ENCODE results near the gene CCDC142. TPM values are rescaled to one million over a fixed set of nuclear protein-coding genes. Genes with fewer than 3 reads are reported as not detected.
A peak's percentile ranks its signal among the peaks of the same experiment; 100 is the strongest.

Gene CCDC142
- total and polyA plus RNA-seq, 2 of the 8 experiments (the other 6 are each of a cell fraction or from before 2014, with no cell fraction given): 6.0 to 10.7 TPM

DNA sequence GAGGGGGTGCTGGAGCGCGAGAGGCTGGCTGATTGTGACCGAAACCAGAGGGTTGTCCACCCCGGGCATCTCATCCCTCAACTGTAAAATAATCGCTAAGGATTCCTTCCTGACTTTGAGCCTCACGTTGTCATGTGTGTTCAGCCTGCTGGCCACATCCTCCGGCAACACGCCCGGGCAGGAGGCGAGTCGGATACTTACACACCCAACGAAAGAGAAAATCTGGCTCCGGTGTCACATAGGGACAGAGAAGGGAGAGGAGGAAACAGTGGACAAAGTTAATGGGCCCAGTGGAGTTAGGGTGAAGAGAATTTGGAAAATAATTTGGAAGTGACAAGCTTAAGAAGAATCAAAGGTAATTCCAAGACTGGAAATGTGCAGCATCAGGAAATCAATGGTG is 33.9 kb upstream of the CCDC142 start:
- no peak overlapping the region for H2BK120ac ChIP-seq (replicated peaks; ENCODE audit: low read depth, low read length)
- H3K18ac ChIP-seq (ENCODE audit: extremely low read depth, low read length): no peak overlapping the region
- H3K4ac ChIP-seq (replicated peaks; ENCODE audit: insufficient read length, low read depth, low read length): no peak overlapping the region
- H2AFZ ChIP-seq (ENCODE audit: low read length): no peak overlapping the region
- H3K4me1 ChIP-seq (replicated peaks in 1 of 4; ENCODE audit: control insufficient read depth in 3 of 4, insufficient read depth in 4 of 4, low read length in 3 of 4): peaks cover 0 to 24% (median 10%) of the 10 kb centered on the region in 4 experiments; a peak in 6 of 7 replicates
- no peak overlapping the region for H2BK12ac ChIP-seq (ENCODE audit: low read depth, low read length)
- H3K79me1 ChIP-seq (ENCODE audit: low read depth, low read length): no peaks in the 10 kb centered on the region
- no peak overlapping the region for H4K5ac ChIP-seq (ENCODE audit: insufficient read length, low read depth, low read length)
- H4K20me1 ChIP-seq (replicated peaks in 1 of 2; ENCODE audit: control insufficient read depth in 1 of 2, insufficient read depth in 2 of 2, low read length in 2 of 2): peaks cover 2 to 4% of the 10 kb centered on the region in 2 experiments
- no peak overlapping the region for H2AK5ac ChIP-seq (ENCODE audit: low read depth, low read length)
- peaks cover 7 to 12% of the 10 kb centered on the region in 2 experiments for H3K9me3 ChIP-seq (ENCODE audit: insufficient read depth in 2 of 2, low read depth in 1 of 2, low read length in 1 of 2)
- TF ChIP-seq SP2 (IDR thresholded peaks at IDR 0.05; ENCODE audit: low read length) (no peak), TAF1 (IDR thresholded peaks at IDR 0.05; ENCODE audit: low read depth, low read length) (no peak), RBBP5 (IDR thresholded peaks at IDR 0.05; ENCODE audit: borderline replicate concordance, low read depth, low read length) (no peak), BACH1 (IDR thresholded peaks at IDR 0.05; ENCODE audit: low read length) (no peak), JUND (IDR thresholded peaks at IDR 0.05; ENCODE audit: low read length) (no peak), RFX5 (IDR thresholded peaks at IDR 0.05; ENCODE audit: borderline replicate concordance, low read depth, low read length) (no peak)
- no peaks in the 10 kb centered on the region for H3K79me2 ChIP-seq (ENCODE audit: control insufficient read depth in 1 of 2, insufficient read depth in 2 of 2, low read length in 2 of 2)
- FAIRE-seq (no peak), DNase-seq (ENCODE audit: low read depth in 1 of 2, low spot score in 2 of 2) (no peak)
- H4K8ac ChIP-seq (ENCODE audit: extremely low read depth, insufficient read depth, low read length): no peak overlapping the region; the same call in none of the 2 replicates
- peaks cover 0 to 19% (median 0%) of the 10 kb centered on the region in 4 experiments; a peak in 1 of 8 replicates for H3K36me3 ChIP-seq (ENCODE audit: control insufficient read depth in 2 of 4, insufficient read depth in 4 of 4, low read length in 3 of 4)
- peaks cover 10% of the 10 kb centered on the region; the same call in 1 of the 2 replicates for H3K23me2 ChIP-seq (ENCODE audit: low read depth, low read length)
- H3K23ac ChIP-seq (ENCODE audit: insufficient read length): no peak overlapping the region
- H2BK15ac ChIP-seq (ENCODE audit: low read length): no peak overlapping the region
- H3K9ac ChIP-seq (replicated peaks in 1 of 4; ENCODE audit: extremely low read depth in 1 of 4, low read depth in 3 of 4, low read length in 3 of 4): no peak overlapping the region
- no peak overlapping the region for H3K56ac ChIP-seq (replicated peaks; ENCODE audit: insufficient read length, low read depth, low read length)
- H3K27me3 ChIP-seq (replicated peaks in 1 of 4; ENCODE audit: control insufficient read depth in 3 of 4, extremely low read depth in 1 of 4, insufficient read depth in 3 of 4, low read length in 3 of 4): peaks cover 63 to 88% (median 84%) of the 10 kb centered on the region in 4 experiments
- H3K4me2 ChIP-seq (ENCODE audit: insufficient read depth in 1 of 2, low read depth in 2 of 2, low read length in 2 of 2): peak overlapping the region in 1 of 2 experiments; percentile 88; a peak in 1 of 4 replicates
- no peak overlapping the region for H2BK20ac ChIP-seq (ENCODE audit: low read length)
- ChIA-PET POLR2A (ENCODE audit: partially characterized antibody) (interaction anchor here (0.9 to 6.7 kb wide), 4 partner anchors 10 to 33 kb away, joined by 3 to 63 read pairs (median 21); partner anchors contain the start of genes AUP1, HTRA2, LBX2 and PCGF1), CTCF (ENCODE audit: partially characterized antibody) (interaction anchor here (0.8 to 1.2 kb wide), 5 partner anchors 13 to 97 kb away, joined by 3 to 7 read pairs (median 3); partner anchors contain the start of genes AUP1, CCDC142, HTRA2 and TTC31)
- no peak overlapping the region for H3K4me3 ChIP-seq (ENCODE audit: extremely low read depth in 1 of 4, insufficient read depth in 2 of 4, low read depth in 3 of 4, low read length in 4 of 4)
- no peak overlapping the region for H4K91ac ChIP-seq (replicated peaks; ENCODE audit: insufficient read length, low read length)
- WGBS, 2 experiments (ENCODE audit: extremely low coverage in 1 of 2, insufficient coverage in 1 of 2, insufficient read length in 1 of 2, insufficient replicate concordance in 2 of 2, low coverage in 1 of 2, low lambda C conversion rate in 2 of 2, missing lambda C conversion rate in 1 of 2): 80% methylated on average over 13 of the region's 13 CpGs; no CpG with 5 or more reads in 1 of the 2 experiments
- H3K14ac ChIP-seq (ENCODE audit: insufficient read length): no peak overlapping the region
- H3K27ac ChIP-seq (ENCODE audit: low read depth, low read length): no peak overlapping the region
- H2BK5ac ChIP-seq (ENCODE audit: low read depth, low read length): no peak overlapping the region

Data from H1 (cell line).